Heart right ventricle (tissue), 16 donors: ENCODE data around the gene CACNA1B. TPM values are rescaled to one million over a fixed set of nuclear protein-coding genes. Genes with fewer than 3 reads are reported as not detected.

Experiments used
- ATAC-seq, 8 donors: fragments of 200-7000 bp; cut with Tn5 transposase; one replicate each; pipeline ENCODE4 v1.9.1; 2020; ENCODE audit warnings: mild to moderate bottlenecking in 8 of 8, moderate library complexity in 8 of 8, moderate number of reproducible peaks in 1 of 8
- DNase-seq, 2 donors: peaks; one replicate each; pipeline ENCODE4 v3.0.0-alpha.2; 2020
- H3K27ac ChIP-seq, 10 donors: fragments of 200-600 bp; sonication (generic) in 2 of 10; one replicate each; pipeline versions ENCODE4 v1.5.0 to v1.8.0; 2020 to 2022; ENCODE audit warnings: mild to moderate bottlenecking in 3 of 10
- H3K27me3 ChIP-seq, 7 donors: fragments of 200-600 bp; one replicate each; pipeline ENCODE4 v1.8.0; 2021 to 2022; ENCODE audit warnings: mild to moderate bottlenecking in 2 of 7
- H3K36me3 ChIP-seq, 9 donors: fragments of 200-600 bp; sonication (generic) in 1 of 9; one replicate each; pipeline versions ENCODE4 v1.5.0 to v1.8.0; 2020 to 2022; ENCODE audit warnings: mild to moderate bottlenecking in 2 of 9
- H3K4me1 ChIP-seq, 9 donors: fragments of 200-600 bp; sonication (generic) in 1 of 9; one replicate each; pipeline versions ENCODE4 v1.5.0 to v1.8.0; 2020 to 2022; ENCODE audit warnings: mild to moderate bottlenecking in 4 of 9
- H3K4me3 ChIP-seq, 10 donors: fragments of 200-600 bp; sonication (generic) in 2 of 10; one replicate each; pipeline versions ENCODE4 v1.5.0 to v1.8.0; 2020 to 2022; ENCODE audit warnings: mild to moderate bottlenecking in 7 of 10, moderate library complexity in 2 of 10
- H3K9me3 ChIP-seq, 11 donors: fragments of 200-600 bp in 10 of 11; sonication (generic) in 2 of 11; one replicate each; pipeline versions ENCODE4 v1.5.0 to v1.8.0; 2013 to 2022; ENCODE audit warnings: mild to moderate bottlenecking in 2 of 11, control low read depth in 1 of 11, moderate library complexity in 1 of 11
- CTCF ChIP-seq, 9 donors: fragments of 200-600 bp; sonication (generic) in 2 of 9; IDR thresholded peaks; one replicate each; pipeline versions ENCODE4 v1.5.0 to v1.8.0; 2021 to 2022; ENCODE audit warnings: antibody characterized with exemption in 9 of 9, mild to moderate bottlenecking in 5 of 9, moderate library complexity in 1 of 9
- WGBS, 2 donors: extraction: QIAGEN DNeasy Blood & Tissue Kit; methylation state at CpG; one replicate each; pipeline ENCODE4 v1.1.7; 2013; ENCODE audit warnings: inconsistent platforms in 1 of 2; 5-methylcytosine and 5-hydroxymethylcytosine counted together
- intact Hi-C, 10 donors: fragments of 100-400 bp; cut with DNase I; formaldehyde crosslinking; loops; one replicate each; pipeline versions ENCODE4 v1.11.1 to v1.14.2; 2022
- polyA plus RNA-seq, 2 donors: library from polyadenylated mRNA; stranded (reverse); fragments of 200-250 nt; gene quantifications; one replicate each; pipeline ENCODE4 v1.2.3, GENCODE V29; 2013
- total RNA-seq, 10 donors: library from RNA; stranded (reverse); fragmentation: NEBNext Ultra II Directional in 3 of 10; extraction: Animal tissue kit (Norgen Biotek cat#: 25700) in 3 of 10; gene quantifications; one replicate each; pipeline versions ENCODE4 v1.2.1 to v1.2.4, GENCODE V29; 2021 to 2023
- donor health status: Arrhythmogenic right ventricular cardiomyopathy.
- donor health status: ischemic (EF 13 %, LVEDD 7.1; RV severe dilation, severe dysfunction).
- donor health status: healthy with polysubstance abuse.
- donor health status: DM: no; HTN: yes; CAD: no.
- donor health status: DM: no; HTN: no; CAD: no.
- donor health status: ischemic (EF 25% LVEDD 6.9; RV normal size, moderate dysfunction).
- donor health status: ischemic (EF 25% LVEDD 5.7; RV mildly dilated, moderate dysfunction).
- donor health status: healthy.
- donor health status: DM: yes; HTN: yes; CAD: no.
- donor health status: Ischemic cardiomyopathy.
- donor health status: ischemic (EF 35%, LVEDD 5.7; RV mildly dilated, moderate dysfunction).
- donor health status: nonischemic (EF 11% LVEDD 7.7; RV severe dilation, severe dysfunction).
- donor health status: DM: yes; HTN: yes; CAD: no.
- donor health status: PGD.
- donor health status: ischemic (EF 29% LVEDD 5.4; RV normal size, mild dysfunction).
- donor health status: nonischemic (EF 23%, LVEDD 6.1; RV moderate dilation, normal function).

Gene CACNA1B
- total and polyA plus RNA-seq, 12 donors: under 0.01 to 0.66 (median 0.15) TPM; not detected in 1

DNA sequence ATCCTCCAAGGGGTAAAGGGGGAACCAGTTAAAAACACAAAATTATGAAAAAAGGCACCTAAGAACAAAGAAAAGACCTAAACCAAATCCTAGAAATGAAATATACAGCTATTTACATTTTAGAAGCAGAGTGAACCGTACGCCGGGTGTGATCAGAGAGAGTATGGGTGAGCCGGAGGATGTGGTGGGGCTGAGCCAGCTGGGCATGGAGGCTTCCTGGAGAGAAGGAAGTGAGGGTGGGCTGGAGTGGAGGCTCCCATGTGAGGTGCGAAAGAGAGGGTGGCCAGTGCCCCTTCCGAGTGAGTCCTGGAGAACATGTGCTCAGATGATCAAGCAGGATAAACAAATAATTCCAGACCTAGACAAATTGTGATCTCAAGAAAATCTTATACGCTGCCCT lies 111.6 kb downstream of the CACNA1B start:
- ATAC-seq (no peak), DNase-seq (no peak)
- TF ChIP-seq CTCF (IDR thresholded peaks at IDR 0.05): no peak
- intact Hi-C loops: loop anchor here in 1 of 10 donors (10.0 kb wide), 1 partner anchor 144 kb away; no protein-coding TSS in a partner anchor
- Histone ChIP-seq H3K4me3 (no peak overlapping the region), H3K9me3 (no peaks in the 10 kb centered on the region), H3K27ac (no peak overlapping the region), H3K4me1 (no peaks in the 10 kb centered on the region), H3K27me3 (peaks cover 0 to 66% (median 24%) of the 10 kb centered on the region in 7 donors), H3K36me3 (no peaks in the 10 kb centered on the region)
- 92 to 93% methylated on average over 7 of the region's 7 CpGs for WGBS, 2 donors

GRCh38 chr9:137989999-137990715 lies 112.6 kb downstream of the CACNA1B start:
- WGBS, 2 donors: 88% methylated on average over 8 of the region's 8 CpGs
- Histone ChIP-seq H3K4me1 (no peaks in the 10 kb centered on the region), H3K36me3 (no peaks in the 10 kb centered on the region), H3K27me3 (peaks cover 0 to 64% (median 24%) of the 10 kb centered on the region in 7 donors), H3K27ac (no peak overlapping the region), H3K4me3 (no peak overlapping the region), H3K9me3 (no peaks in the 10 kb centered on the region)
- no peak for ATAC-seq
- no peak for DNase-seq
- no peak for TF ChIP-seq CTCF (IDR thresholded peaks at IDR 0.05)
- intact Hi-C loops: loop anchor here in 1 of 10 donors (10.0 kb wide), 1 partner anchor 145 kb away; no protein-coding TSS in a partner anchor

DNA sequence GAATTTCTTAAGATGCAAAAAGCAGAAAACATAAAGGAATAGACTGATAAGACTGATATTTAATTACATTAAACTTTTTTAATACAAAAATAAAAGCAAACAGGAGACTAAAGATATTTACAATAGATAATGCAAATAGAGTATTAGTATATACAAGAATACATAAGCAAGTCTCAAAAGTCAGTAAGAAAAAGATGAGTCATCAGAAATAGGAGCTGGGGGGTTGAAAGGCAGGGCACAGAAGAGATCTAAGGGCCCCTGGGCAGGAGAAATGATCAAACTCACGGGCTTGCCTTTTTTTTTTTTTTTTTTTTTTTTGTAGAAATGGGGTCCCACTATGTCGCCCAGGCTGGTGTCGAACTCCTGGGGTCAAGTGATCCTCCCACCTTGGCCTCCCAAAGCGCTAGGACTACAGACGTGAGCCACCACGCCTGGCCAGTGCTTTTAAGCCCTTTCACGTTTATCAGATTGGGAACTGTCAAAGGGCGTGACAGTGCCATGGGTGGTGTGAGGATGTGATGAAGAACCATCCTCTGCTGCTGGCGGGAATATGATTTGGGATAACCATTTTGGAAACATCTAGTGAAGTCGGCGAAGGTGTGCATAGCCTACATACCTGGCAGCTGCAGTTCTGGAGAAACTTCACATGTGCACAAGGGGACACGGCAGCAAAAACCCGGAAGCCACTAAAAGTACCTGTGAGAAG lies 126.1 kb downstream of the CACNA1B start:
- no peak overlapping the region for H3K4me3 ChIP-seq
- 88 to 90% methylated on average over 13 of the region's 13 CpGs for WGBS, 2 donors
- peaks cover 0 to 7% (median 0%) of the 10 kb centered on the region in 7 donors for H3K27me3 ChIP-seq
- no peaks in the 10 kb centered on the region for H3K9me3 ChIP-seq
- H3K27ac ChIP-seq: no peak overlapping the region
- no peaks in the 10 kb centered on the region for H3K36me3 ChIP-seq
- intact Hi-C loops: loop anchor here in 1 of 10 donors (10.0 kb wide), 1 partner anchor 59 kb away; no protein-coding TSS in a partner anchor
- no peak for TF ChIP-seq CTCF (IDR thresholded peaks at IDR 0.05)
- DNase-seq (no peak), ATAC-seq (no peak)
- H3K4me1 ChIP-seq: no peaks in the 10 kb centered on the region

DNA sequence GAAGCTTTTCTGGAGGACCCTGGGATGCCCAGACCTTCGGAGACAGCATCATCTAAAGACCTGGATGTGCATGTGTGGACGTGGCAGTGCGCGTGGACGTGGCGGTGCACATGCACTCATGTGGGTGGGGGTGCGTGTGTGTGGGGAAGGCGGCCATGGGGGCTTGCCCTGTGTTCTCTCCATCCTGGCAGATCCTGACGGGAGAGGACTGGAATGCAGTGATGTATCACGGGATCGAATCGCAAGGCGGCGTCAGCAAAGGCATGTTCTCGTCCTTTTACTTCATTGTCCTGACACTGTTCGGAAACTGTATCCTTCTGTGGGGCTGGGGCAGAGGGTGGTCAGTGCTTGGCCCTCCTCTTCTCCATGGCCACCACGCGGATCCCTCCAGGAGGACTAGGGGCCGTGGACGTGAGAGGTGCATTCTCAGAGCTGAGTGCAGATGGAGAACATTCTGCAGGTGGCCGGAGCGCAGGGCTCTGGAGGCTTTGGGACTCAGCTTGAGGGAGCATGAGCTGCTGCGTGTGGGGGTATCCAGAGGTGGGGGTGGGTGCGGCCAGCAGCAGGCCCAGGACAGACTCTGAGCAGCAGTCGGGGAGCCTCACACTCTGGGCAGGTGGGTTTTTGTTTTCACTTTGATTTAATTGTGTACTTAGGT lies 129.1 kb downstream of the CACNA1B start:
- Histone ChIP-seq H3K27me3 (peaks cover 0 to 4% (median 0%) of the 10 kb centered on the region in 7 donors), H3K9me3 (no peaks in the 10 kb centered on the region), H3K4me1 (no peaks in the 10 kb centered on the region), H3K27ac (no peak overlapping the region), H3K4me3 (no peak overlapping the region), H3K36me3 (no peaks in the 10 kb centered on the region)
- ATAC-seq (no peak), DNase-seq (peak in 1 of 2 donors; percentile 2)
- no peak for TF ChIP-seq CTCF (IDR thresholded peaks at IDR 0.05)
- WGBS, 2 donors: 89 to 90% methylated on average over 25 of the region's 25 CpGs
- intact Hi-C loops: loop anchor here in 1 of 10 donors (10.0 kb wide), 1 partner anchor 62 kb away; no protein-coding TSS in a partner anchor
